ENCODE data around the gene GYS1.

GYS1 gene

GRCh38 chr19:48962849-48963165, 30.3 kb downstream of the GYS1 start:
- DNase-seq: no peak

DNA sequence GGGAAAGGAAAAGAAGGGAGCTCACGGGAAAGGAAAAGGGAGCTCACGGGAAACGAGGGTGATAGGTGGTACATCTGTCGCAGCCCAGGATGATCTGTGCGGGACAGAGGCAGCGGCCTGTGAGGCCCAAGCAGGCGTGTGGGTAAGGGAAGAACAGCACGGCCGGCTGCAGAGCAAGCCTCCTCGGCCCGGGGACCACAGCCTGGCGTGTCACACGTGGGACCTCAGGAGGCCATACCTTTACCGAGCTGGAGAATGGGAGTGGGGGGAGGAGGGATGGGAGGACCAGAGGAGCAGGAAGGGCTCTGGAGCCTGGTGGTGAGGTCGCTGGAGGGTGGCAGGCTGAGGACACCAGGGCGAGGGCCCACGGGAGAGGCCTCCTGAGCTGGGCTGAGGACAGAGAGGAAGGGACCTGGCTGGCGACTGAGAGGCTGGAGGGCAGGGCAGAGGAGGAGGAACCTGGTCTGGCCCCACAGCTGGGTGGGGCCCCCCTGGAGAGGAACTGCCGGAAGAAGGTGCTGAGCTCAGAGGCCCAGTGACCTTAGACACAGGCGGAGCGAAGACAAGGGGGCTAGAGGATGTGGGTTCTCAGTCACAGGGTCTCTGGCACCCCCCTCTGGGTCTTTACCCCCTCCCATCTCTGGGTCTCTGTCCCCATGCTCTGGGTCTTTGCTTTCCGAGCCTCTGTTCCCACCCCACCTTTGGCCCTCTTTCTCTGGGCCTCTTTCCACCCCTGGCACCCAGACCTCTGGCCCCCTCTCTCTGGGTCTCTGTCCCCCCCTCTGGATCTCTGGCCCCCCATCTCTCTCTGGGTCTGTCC, 30.9 kb downstream of the GYS1 start:
- DNase-seq: peak; percentile 90

GRCh38 chr19:48961673-48962028, 31.5 kb downstream of the GYS1 start:
- no peak for DNase-seq

- no peak for DNase-seq
Measured at GRCh38 chr19:48961051-48961649, 32.0 kb downstream of the GYS1 start.

DNA sequence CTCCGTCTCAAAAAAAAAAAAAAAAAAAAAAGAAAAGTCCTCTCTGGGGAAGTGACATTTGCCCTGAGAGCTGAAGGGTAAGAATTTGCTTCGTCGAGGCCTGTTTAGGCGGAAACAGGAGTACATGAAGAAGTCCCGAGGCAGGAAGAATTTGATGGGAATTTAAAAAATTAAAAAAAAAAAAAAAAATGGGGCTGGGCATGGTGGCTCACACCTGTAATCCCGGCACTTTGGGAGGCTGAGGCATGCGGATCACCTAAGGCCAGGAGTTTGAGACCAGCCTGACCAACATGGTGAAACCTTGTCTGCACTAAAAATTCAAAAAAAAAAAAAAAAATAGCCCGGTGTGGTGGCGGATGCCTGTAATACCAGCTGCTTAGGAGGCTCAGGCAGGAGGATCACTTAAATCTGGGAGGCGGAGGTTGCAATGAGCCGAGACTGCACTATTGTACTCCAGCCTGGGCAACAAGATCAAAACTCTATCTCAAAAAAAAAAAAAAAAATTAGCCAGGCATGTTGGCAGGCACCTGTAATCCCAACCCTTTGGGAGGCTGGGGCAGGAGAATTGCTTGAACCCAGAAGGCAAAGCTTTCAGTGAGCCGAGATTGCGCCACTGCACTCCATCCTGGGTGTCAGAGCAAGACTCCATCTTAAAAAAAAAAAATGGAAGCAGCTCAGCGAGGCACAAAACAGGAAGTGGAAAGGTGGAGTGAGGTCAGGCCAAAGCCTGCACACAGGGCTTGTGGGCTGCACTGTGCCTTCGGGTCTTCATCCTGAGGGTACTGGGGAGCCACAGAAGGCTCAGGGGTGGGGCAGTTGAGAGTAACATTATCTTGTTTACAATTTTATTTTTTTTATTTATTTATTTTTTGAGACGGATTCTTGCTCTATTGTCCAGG, 33.5 kb downstream of the GYS1 start:
- peak; percentile 71 for DNase-seq

DNA sequence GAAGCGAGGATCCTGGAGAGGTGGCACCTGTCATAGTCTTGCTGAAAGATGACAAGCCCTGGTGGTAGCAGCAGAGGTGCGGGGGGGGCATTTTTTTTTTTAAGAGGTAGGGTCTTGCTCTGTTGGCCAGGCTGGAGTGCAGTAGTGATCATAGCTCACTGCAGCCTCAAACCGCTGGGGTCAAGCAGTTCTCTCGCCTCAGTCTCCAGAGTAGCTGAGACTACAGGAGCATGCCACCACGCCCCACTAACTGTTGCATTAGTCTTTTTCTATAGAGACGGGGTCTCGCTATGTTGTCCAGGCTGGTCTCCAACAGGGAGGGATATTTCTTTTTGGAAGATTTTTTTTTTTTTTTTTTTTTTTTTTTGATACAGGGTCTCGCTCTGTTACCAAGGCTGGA, 35.1 kb downstream of the GYS1 start:
- no peak for DNase-seq

GRCh38 chr19:48955308-48955958, 37.7 kb downstream of the GYS1 start:
- no peak for DNase-seq

GRCh38 chr19:48954595-48955307, 38.4 kb downstream of the GYS1 start, which contains the start of gene BAX:
BAX (plus strand) TSS chr19:48954875; CDS start chr19:48954929, 54 bp downstream.
- peak; percentile 99 for DNase-seq

- no peak for DNase-seq
Measured at GRCh38 chr19:48953990-48954594, 39.0 kb downstream of the GYS1 start.

DNA sequence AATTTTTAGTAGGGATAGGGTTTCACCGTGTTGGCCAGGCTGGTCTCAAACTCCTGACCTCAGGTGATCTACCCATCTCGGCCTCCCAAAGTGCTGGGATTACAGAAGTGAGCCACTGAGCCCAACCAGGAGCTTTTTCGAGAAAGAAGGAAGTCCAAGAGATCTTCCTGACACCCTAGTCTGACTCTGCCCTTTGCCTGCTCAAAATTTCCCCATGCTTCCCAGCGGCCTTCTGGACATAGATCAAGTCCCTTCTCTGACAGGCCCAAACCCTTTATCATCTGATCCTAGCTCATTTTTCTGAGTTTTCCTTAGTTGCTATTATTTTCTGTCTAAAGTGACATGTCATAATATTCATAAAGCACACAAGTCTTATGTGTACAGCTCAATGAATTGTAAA, 40.0 kb downstream of the GYS1 start:
- DNase-seq: no peak

DNA sequence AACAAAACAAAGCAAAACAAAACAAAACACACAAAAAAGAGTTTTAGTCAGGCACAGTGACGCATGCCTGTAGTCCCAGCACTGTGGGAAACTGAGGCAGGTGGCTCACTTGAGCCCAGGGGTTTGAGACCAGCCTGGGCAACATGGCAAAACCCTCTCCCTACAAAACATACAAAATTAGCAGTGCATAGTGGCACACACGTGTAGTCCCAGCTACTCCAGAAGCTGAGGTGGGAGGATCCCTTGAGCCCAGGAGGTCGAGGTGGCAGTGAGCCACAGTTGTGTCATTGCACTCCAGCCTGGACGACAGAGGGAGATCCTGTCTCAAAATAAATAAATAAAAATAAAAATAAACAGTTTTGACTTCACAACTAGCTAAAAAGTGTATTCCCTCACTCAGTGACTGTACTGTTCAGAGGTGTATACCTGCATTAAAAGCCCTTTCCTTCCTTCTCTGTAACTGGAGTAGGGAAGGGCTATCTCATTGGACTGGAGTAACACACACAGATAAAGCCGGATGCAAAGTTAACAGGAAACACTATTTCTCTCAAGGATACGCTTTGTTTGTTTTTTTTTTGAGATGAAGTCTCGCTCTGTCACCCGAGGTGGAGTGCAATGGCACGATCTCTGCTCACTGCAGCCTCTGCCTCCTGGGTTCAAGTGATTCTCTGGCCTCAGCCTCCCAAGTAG, 42.1 kb downstream of the GYS1 start:
- DNase-seq: no peak

DNA sequence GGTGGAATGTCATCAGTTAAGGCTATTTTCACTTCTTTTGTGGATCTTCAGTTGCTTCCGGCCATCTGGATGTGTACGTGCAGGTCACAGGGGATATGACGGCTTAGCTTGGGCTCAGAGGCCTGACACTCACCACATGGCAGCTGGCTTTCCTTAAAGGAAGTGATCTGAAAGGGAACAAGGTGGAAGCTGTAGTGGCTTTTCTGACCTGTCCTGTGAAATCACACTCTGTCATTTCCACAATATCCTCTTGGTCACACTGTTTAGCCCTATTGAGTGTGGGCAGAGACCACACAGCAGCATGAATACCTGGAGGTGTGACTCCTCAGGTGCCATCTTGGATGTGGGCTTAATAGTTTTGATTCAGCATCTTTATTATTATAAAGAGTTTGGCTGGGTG, 43.0 kb downstream of the GYS1 start:
- no peak for DNase-seq

- peak; percentile 29 for DNase-seq
Measured at GRCh38 chr19:48947258-48947542, 45.9 kb downstream of the GYS1 start.

GRCh38 chr19:48946463-48947257, 46.4 kb downstream of the GYS1 start:
- no peak for DNase-seq

- DNase-seq: no peak
Measured at GRCh38 chr19:48945817-48946216, 47.3 kb downstream of the GYS1 start.

- DNase-seq: no peak
Measured at GRCh38 chr19:48945415-48945814, 47.7 kb downstream of the GYS1 start.

- DNase-seq: no peak
Measured at GRCh38 chr19:48943081-48943480, 50.0 kb downstream of the GYS1 start.

- no peak for DNase-seq
Measured at GRCh38 chr19:48940902-48941301, 52.2 kb downstream of the GYS1 start.

GRCh38 chr19:48938256-48938655, 54.9 kb downstream of the GYS1 start:
- DNase-seq: no peak

DNA sequence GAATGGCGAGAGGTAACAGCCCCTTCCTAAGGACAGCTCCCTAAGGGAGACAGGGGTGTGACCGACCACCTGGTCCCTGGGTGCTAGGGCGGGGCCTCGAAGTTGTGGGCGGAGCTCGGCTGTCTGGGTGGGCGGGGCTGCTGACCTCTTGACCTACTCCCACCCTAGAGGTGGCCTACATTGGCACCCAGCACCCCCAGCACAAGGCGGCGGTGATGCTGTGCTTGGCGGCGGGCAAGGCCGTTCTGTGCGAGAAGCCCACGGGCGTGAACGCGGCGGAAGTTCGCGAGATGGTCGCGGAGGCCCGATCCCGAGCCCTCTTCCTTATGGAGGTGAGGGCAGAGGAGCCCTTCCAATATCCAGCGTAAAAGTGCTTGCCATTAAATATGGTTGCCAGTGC, 57.2 kb downstream of the GYS1 start:
- no peak for DNase-seq

- no peak for DNase-seq
Measured at GRCh38 chr19:48934837-48935236, 58.3 kb downstream of the GYS1 start.
